CD4-positive, CD25-positive, alpha-beta regulatory T cell (primary cell): ENCODE results near the gene KIF13A. TPM values are rescaled to one million over a fixed set of nuclear protein-coding genes. Genes with fewer than 3 reads are reported as not detected.

Experiments
- ATAC-seq, 2 donors: fragments of 150-1000 bp; cut with Tn5 transposase; one replicate each; pipeline ENCODE4 v1.10.0; 2021; ENCODE audit warnings: low read depth in 2 of 2, moderate number of reproducible peaks in 2 of 2, moderate library complexity in 1 of 2
- DNase-seq, 3 donors: peaks; one replicate each; pipeline versions ENCODE4 v3.0.0 to v3.0.0-alpha.2; 2012 to 2022; ENCODE audit warnings: mixed read lengths in 1 of 3
- H3K27ac ChIP-seq: one replicate; pipeline ENCODE4 v1.7.0; 2013; ENCODE audit warnings: mild to moderate bottlenecking, low read length; ENCODE audit not compliant: insufficient read depth, poor library complexity, severe bottlenecking
- H3K27me3 ChIP-seq: one replicate; pipeline ENCODE4 v1.7.0; 2013; ENCODE audit warnings: low read length; ENCODE audit not compliant: control insufficient read depth, insufficient read depth
- H3K36me3 ChIP-seq: one replicate; pipeline ENCODE4 v1.7.0; 2013; ENCODE audit warnings: mild to moderate bottlenecking, low read length, moderate library complexity; ENCODE audit not compliant: control insufficient read depth, insufficient read depth
- H3K4me1 ChIP-seq: 2 replicates; pipeline ENCODE4 v1.7.0; 2013; ENCODE audit warnings: mild to moderate bottlenecking, low read length; ENCODE audit not compliant: insufficient read depth, control insufficient read depth, poor library complexity, severe bottlenecking
- H3K4me3 ChIP-seq: one replicate; pipeline ENCODE4 v1.7.0; 2013; ENCODE audit warnings: low read depth, mild to moderate bottlenecking, low read length, moderate library complexity
- H3K9me3 ChIP-seq, 2 experiments: 1 replicate in 1 of 2; 2 replicates in 1 of 2; pipeline ENCODE4 v1.7.0; 2013; ENCODE audit warnings: low read length in 2 of 2, mild to moderate bottlenecking in 1 of 2, moderate library complexity in 1 of 2; ENCODE audit not compliant: control insufficient read depth in 2 of 2
- H3K27ac Mint-ChIP-seq, 3 donors: one replicate each; pipeline ENCODE4 v1.8.0; 2020 to 2022; ENCODE audit warnings: mild to moderate bottlenecking in 3 of 3, mixed read lengths in 3 of 3, moderate library complexity in 2 of 3
- H3K27me3 Mint-ChIP-seq: one replicate; pipeline ENCODE4 v1.8.0; 2022; ENCODE audit warnings: mild to moderate bottlenecking, mixed read lengths
- H3K36me3 Mint-ChIP-seq: one replicate; pipeline ENCODE4 v1.8.0; 2020; ENCODE audit warnings: mixed read lengths
- H3K4me1 Mint-ChIP-seq, 4 donors: one replicate each; pipeline ENCODE4 v1.8.0; 2020 to 2022; ENCODE audit warnings: mixed read lengths in 4 of 4, mild to moderate bottlenecking in 1 of 4
- H3K4me3 Mint-ChIP-seq, 4 donors: one replicate each; pipeline ENCODE4 v1.8.0; 2020 to 2022; ENCODE audit warnings: mild to moderate bottlenecking in 4 of 4, mixed read lengths in 4 of 4, moderate library complexity in 3 of 4
- H3K9me3 Mint-ChIP-seq, 7 donors: one replicate each; pipeline ENCODE4 v1.8.0; 2020 to 2022; ENCODE audit warnings: mixed read lengths in 7 of 7, mild to moderate bottlenecking in 3 of 7, moderate library complexity in 2 of 7
- polyA plus RNA-seq, 4 donors: library from polyadenylated mRNA; unstranded; fragments of 300-500 nt; fragmentation: Illumina TruSeq; gene quantifications; one replicate each; pipeline ENCODE4 v1.2.3, GENCODE V29; 2021
- total RNA-seq: library from RNA; stranded (reverse); gene quantifications from one replicate; pipeline ENCODE4 v1.2.3, GENCODE V29; 2022

The KIF13A gene
- total and polyA plus RNA-seq, 5 donors from 2014 or later: 0.49 TPM; not detected in 4

DNA sequence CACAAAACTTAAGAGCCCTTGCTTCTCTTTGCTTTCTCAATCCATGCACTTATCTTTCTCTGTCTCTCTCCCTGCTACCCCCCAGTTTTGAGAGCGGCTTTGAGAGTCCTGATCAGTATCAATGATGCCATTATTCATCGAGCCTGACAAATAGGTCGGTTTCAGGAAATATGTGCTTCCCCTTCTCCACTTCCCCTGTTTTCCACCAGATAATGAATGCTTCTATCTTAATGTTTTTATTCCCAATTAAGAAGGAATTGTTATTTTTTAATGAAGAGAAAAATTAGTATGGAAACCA lies 117.7 kb downstream of the KIF13A start:
- H3K4me1 ChIP-seq: no peaks in the 10 kb centered on the region
- Mint-ChIP-seq H3K27me3 (peaks cover 18% of the 10 kb centered on the region), H3K27ac (no peak overlapping the region), H3K9me3 (no peaks in the 10 kb centered on the region), H3K4me3 (no peak overlapping the region), H3K4me1 (no peaks in the 10 kb centered on the region), H3K36me3 (no peaks in the 10 kb centered on the region)
- DNase-seq: no peak
- H3K27ac ChIP-seq: no peak overlapping the region
- no peak overlapping the region for H3K4me3 ChIP-seq
- no peaks in the 10 kb centered on the region for H3K9me3 ChIP-seq
- H3K27me3 ChIP-seq: peaks cover 4% of the 10 kb centered on the region
- no peaks in the 10 kb centered on the region for H3K36me3 ChIP-seq
- no peak for ATAC-seq

- H3K27me3 Mint-ChIP-seq: peaks cover 19% of the 10 kb centered on the region
These were observed 118.3 kb downstream of the KIF13A start for GRCh38 chr6:17869010-17869752.

DNA sequence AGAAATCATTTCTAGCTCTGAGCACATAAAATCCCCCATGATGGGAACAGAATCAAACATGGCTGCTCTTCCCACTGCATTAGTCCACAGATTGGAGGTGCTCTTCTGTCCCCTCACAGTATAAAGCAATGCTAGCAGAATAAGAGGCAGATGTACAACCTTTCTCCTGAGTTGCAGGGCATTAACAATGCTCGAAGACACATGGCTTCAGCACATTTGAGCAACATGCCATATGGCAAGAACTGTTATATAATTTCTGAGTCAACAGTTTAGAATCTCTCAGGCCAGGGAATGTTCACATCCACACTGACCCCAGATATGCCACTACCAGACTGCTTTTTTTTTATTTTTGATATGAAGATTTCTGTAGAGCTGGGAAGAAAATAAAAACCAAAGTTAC lies 119.6 kb downstream of the KIF13A start:
- Mint-ChIP-seq H3K9me3 (no peaks in the 10 kb centered on the region), H3K4me3 (no peak overlapping the region), H3K27me3 (peaks cover 20% of the 10 kb centered on the region), H3K36me3 (no peaks in the 10 kb centered on the region), H3K27ac (no peak overlapping the region), H3K4me1 (no peaks in the 10 kb centered on the region)
- H3K36me3 ChIP-seq: no peaks in the 10 kb centered on the region
- H3K27me3 ChIP-seq: peaks cover 4% of the 10 kb centered on the region
- DNase-seq (no peak), ATAC-seq (no peak)
- no peak overlapping the region for H3K4me3 ChIP-seq
- H3K27ac ChIP-seq: no peak overlapping the region
- no peaks in the 10 kb centered on the region for H3K4me1 ChIP-seq
- no peaks in the 10 kb centered on the region for H3K9me3 ChIP-seq

More at GRCh38 chr6:17869010-17869752, 118.3 kb downstream of the KIF13A start:
- Mint-ChIP-seq H3K4me1 (no peaks in the 10 kb centered on the region), H3K36me3 (no peaks in the 10 kb centered on the region), H3K9me3 (no peaks in the 10 kb centered on the region), H3K4me3 (no peak overlapping the region), H3K27ac (no peak overlapping the region)
- DNase-seq (no peak), ATAC-seq (no peak)
- Histone ChIP-seq H3K27me3 (peaks cover 4% of the 10 kb centered on the region), H3K36me3 (no peaks in the 10 kb centered on the region), H3K9me3 (no peaks in the 10 kb centered on the region), H3K4me3 (no peak overlapping the region), H3K4me1 (no peaks in the 10 kb centered on the region), H3K27ac (no peak overlapping the region)

DNA sequence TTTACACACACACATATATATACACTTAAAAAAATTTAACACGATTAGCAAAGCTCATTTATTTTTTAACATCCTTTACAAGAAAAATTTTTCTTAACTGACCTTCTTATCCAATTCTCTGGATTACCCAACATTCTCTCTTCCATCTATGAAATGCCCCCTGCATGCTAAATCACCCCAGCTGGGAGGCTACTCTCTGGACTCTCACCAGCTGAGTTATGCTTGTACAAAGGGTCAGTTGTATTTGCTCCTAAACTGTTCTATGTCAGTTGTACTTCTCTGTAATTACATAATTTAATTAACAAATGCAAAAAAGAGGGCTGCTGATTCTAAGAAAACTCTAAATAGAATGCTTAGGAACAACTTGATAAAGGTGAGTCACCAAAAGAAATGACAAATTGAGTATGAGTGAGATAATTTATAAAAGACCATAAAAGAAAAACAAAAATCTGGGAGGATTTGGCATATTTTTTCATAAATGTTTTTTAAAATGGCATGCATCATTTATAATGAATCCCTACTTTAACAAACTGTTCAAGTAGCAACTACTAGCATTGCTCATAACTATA lies 120.5 kb downstream of the KIF13A start:
- no peak overlapping the region for H3K27ac ChIP-seq
- Mint-ChIP-seq H3K27me3 (peaks cover 20% of the 10 kb centered on the region), H3K4me1 (no peaks in the 10 kb centered on the region), H3K27ac (no peak overlapping the region), H3K36me3 (no peaks in the 10 kb centered on the region), H3K9me3 (no peaks in the 10 kb centered on the region), H3K4me3 (no peak overlapping the region)
- H3K36me3 ChIP-seq: no peaks in the 10 kb centered on the region
- H3K4me1 ChIP-seq: no peaks in the 10 kb centered on the region
- ATAC-seq (no peak), DNase-seq (no peak)
- H3K9me3 ChIP-seq: no peaks in the 10 kb centered on the region
- H3K27me3 ChIP-seq: peaks cover 4% of the 10 kb centered on the region
- no peak overlapping the region for H3K4me3 ChIP-seq

- peaks cover 4% of the 10 kb centered on the region for H3K27me3 ChIP-seq
- H3K4me1 ChIP-seq: no peaks in the 10 kb centered on the region
- no peaks in the 10 kb centered on the region for H3K9me3 Mint-ChIP-seq
- no peak overlapping the region for H3K4me3 ChIP-seq
- no peak overlapping the region for H3K4me3 Mint-ChIP-seq
- no peak overlapping the region for H3K27ac Mint-ChIP-seq
- H3K36me3 Mint-ChIP-seq: no peaks in the 10 kb centered on the region
- no peak overlapping the region for H3K27ac ChIP-seq
- H3K4me1 Mint-ChIP-seq: no peaks in the 10 kb centered on the region
- ATAC-seq: no peak
- DNase-seq: no peak
- no peaks in the 10 kb centered on the region for H3K36me3 ChIP-seq
- peaks cover 27% of the 10 kb centered on the region for H3K27me3 Mint-ChIP-seq
- no peaks in the 10 kb centered on the region for H3K9me3 ChIP-seq
These were observed 121.4 kb downstream of the KIF13A start for GRCh38 chr6:17865798-17866725.

GRCh38 chr6:17865243-17865642 lies 122.2 kb downstream of the KIF13A start:
- H3K9me3 Mint-ChIP-seq: no peaks in the 10 kb centered on the region
- no peak for ATAC-seq
- no peak overlapping the region for H3K4me3 Mint-ChIP-seq
- DNase-seq: no peak
- Histone ChIP-seq H3K27ac (no peak overlapping the region), H3K27me3 (peaks cover 4% of the 10 kb centered on the region), H3K4me3 (no peak overlapping the region), H3K36me3 (no peaks in the 10 kb centered on the region), H3K9me3 (no peaks in the 10 kb centered on the region), H3K4me1 (no peaks in the 10 kb centered on the region)
- no peaks in the 10 kb centered on the region for H3K36me3 Mint-ChIP-seq
- no peak overlapping the region for H3K27ac Mint-ChIP-seq
- no peaks in the 10 kb centered on the region for H3K4me1 Mint-ChIP-seq
- H3K27me3 Mint-ChIP-seq: peaks cover 20% of the 10 kb centered on the region

GRCh38 chr6:17863901-17864754 lies 123.3 kb downstream of the KIF13A start:
- H3K27ac Mint-ChIP-seq: no peak overlapping the region
- no peaks in the 10 kb centered on the region for H3K4me1 ChIP-seq
- H3K4me1 Mint-ChIP-seq: no peaks in the 10 kb centered on the region
- no peaks in the 10 kb centered on the region for H3K36me3 ChIP-seq
- no peak for DNase-seq
- H3K27me3 ChIP-seq: peaks cover 4% of the 10 kb centered on the region
- no peaks in the 10 kb centered on the region for H3K9me3 Mint-ChIP-seq
- H3K4me3 Mint-ChIP-seq: no peak overlapping the region
- no peak overlapping the region for H3K4me3 ChIP-seq
- no peaks in the 10 kb centered on the region for H3K9me3 ChIP-seq
- H3K27me3 Mint-ChIP-seq: peaks cover 20% of the 10 kb centered on the region
- ATAC-seq: no peak
- no peaks in the 10 kb centered on the region for H3K36me3 Mint-ChIP-seq
- no peak overlapping the region for H3K27ac ChIP-seq
